NCI-H82 treated with DMSO at 0.1 percent for 48 hours (cell line): Measurements from ENCODE around the gene TMEM82.
A peak's percentile ranks its signal among the peaks of the same experiment; 100 is the strongest.

Experiments
- DNase-seq: peaks from one replicate; lab custom pipeline; 2025; ENCODE audit not compliant: unreplicated experiment; lab: John Stamatoyannopoulos, UW

TMEM82 gene

GRCh38 chr1:15719381-15720120 is 22.7 kb upstream of the TMEM82 start:
- DNase-seq: no peak

GRCh38 chr1:15720861-15721260 is 21.4 kb upstream of the TMEM82 start:
- no peak for DNase-seq

- no peak for DNase-seq
These were observed 19.9 kb upstream of the TMEM82 start for GRCh38 chr1:15722411-15722810.

- no peak for DNase-seq
These were observed 19.3 kb upstream of the TMEM82 start for GRCh38 chr1:15722836-15723532.

- peak; percentile 68 for DNase-seq
These were observed 18.6 kb upstream of the TMEM82 start for GRCh38 chr1:15723631-15724246.

GRCh38 chr1:15724949-15725880 is 17.1 kb upstream of the TMEM82 start:
- no peak for DNase-seq

- no peak for DNase-seq
These were observed 15.8 kb upstream of the TMEM82 start for GRCh38 chr1:15726508-15726907.

GRCh38 chr1:15727021-15727420 is 15.3 kb upstream of the TMEM82 start:
- no peak for DNase-seq

- DNase-seq: no peak
These were observed 14.9 kb upstream of the TMEM82 start for GRCh38 chr1:15727424-15727823.

- no peak for DNase-seq
These were observed 14.3 kb upstream of the TMEM82 start for GRCh38 chr1:15727866-15728534.

- DNase-seq: no peak
These were observed 13.2 kb upstream of the TMEM82 start for GRCh38 chr1:15728937-15729657.

GRCh38 chr1:15730423-15730822 is 11.9 kb upstream of the TMEM82 start:
- DNase-seq: no peak

GRCh38 chr1:15730936-15731335 is 11.4 kb upstream of the TMEM82 start:
- no peak for DNase-seq

- DNase-seq: no peak
These were observed 10.3 kb upstream of the TMEM82 start for GRCh38 chr1:15731735-15732685.

- DNase-seq: no peak
These were observed 9.6 kb upstream of the TMEM82 start for GRCh38 chr1:15732686-15733081.

- no peak for DNase-seq
These were observed 9.0 kb upstream of the TMEM82 start for GRCh38 chr1:15733218-15733725.

- no peak for DNase-seq
These were observed 8.5 kb upstream of the TMEM82 start for GRCh38 chr1:15733726-15734226.

- no peak for DNase-seq
These were observed 8.0 kb upstream of the TMEM82 start for GRCh38 chr1:15734296-15734695.
